Measurements from ENCODE around the gene NKG7.

NKG7 gene

GRCh38 chr19:51354742-51355148 is 17.7 kb downstream of the NKG7 start (continued):
- TF ChIP-seq TSHZ2 (CRISPR knock-in tag; IDR thresholded peaks at IDR 0.05) (no peak), CREB5 (CRISPR knock-in tag; IDR thresholded peaks at IDR 0.05; ENCODE audit: low read depth) (no peak), ZFP30 (CRISPR knock-in tag; IDR thresholded peaks at IDR 0.05) (no peak), ZNF565 (CRISPR knock-in tag; conservative IDR thresholded peaks at IDR 0.05; ENCODE audit: low read depth) (no peak)

GRCh38 chr19:51354103-51354741 is 18.2 kb downstream of the NKG7 start:
- TF ChIP-seq ZNF70 (CRISPR knock-in tag; IDR thresholded peaks at IDR 0.05) (no peak), GLIS3 (CRISPR knock-in tag; IDR thresholded peaks at IDR 0.05) (no peak), BACH2 (CRISPR knock-in tag; IDR thresholded peaks at IDR 0.05; ENCODE audit: borderline replicate concordance) (no peak)
- no peak for ATAC-seq

- ATAC-seq, result no peak
- no peak for TF ChIP-seq CSDC2 (CRISPR knock-in tag; IDR thresholded peaks at IDR 0.05)
- no peak for TF ChIP-seq POU6F1 (CRISPR knock-in tag; IDR thresholded peaks at IDR 0.05; ENCODE audit: borderline replicate concordance, low read depth)
- no peak for TF ChIP-seq CSRNP3 (CRISPR knock-in tag; IDR thresholded peaks at IDR 0.05)
- no peak for TF ChIP-seq ARNTL (CRISPR knock-in tag; IDR thresholded peaks at IDR 0.05; ENCODE audit: borderline replicate concordance, low read depth)
- TF ChIP-seq BACH2 (CRISPR knock-in tag; IDR thresholded peaks at IDR 0.05; ENCODE audit: borderline replicate concordance), result no peak
- no peak for TF ChIP-seq PATZ1 (CRISPR knock-in tag; IDR thresholded peaks at IDR 0.05; ENCODE audit: borderline replicate concordance)
- TF ChIP-seq ZFP3 (CRISPR knock-in tag; IDR thresholded peaks at IDR 0.05), result no peak
- no peak for TF ChIP-seq ZFP30 (CRISPR knock-in tag; IDR thresholded peaks at IDR 0.05)
- no peak for TF ChIP-seq ZNF565 (CRISPR knock-in tag; conservative IDR thresholded peaks at IDR 0.05; ENCODE audit: low read depth)
- no peak for TF ChIP-seq ISL1 (CRISPR knock-in tag; IDR thresholded peaks at IDR 0.05)
- no peak for TF ChIP-seq ZNF8 (CRISPR knock-in tag; IDR thresholded peaks at IDR 0.05)
Observed at GRCh38 chr19:51352783-51353360, 19.6 kb downstream of the NKG7 start.

- no peak for ATAC-seq
- TF ChIP-seq ZNF8 (CRISPR knock-in tag; IDR thresholded peaks at IDR 0.05) (no peak), ISL1 (CRISPR knock-in tag; IDR thresholded peaks at IDR 0.05) (no peak), PPARA (CRISPR knock-in tag; IDR thresholded peaks at IDR 0.05; ENCODE audit: borderline replicate concordance) (no peak), BACH2 (CRISPR knock-in tag; IDR thresholded peaks at IDR 0.05; ENCODE audit: borderline replicate concordance) (no peak), RARB (CRISPR knock-in tag; IDR thresholded peaks at IDR 0.05) (no peak), ZNF565 (CRISPR knock-in tag; conservative IDR thresholded peaks at IDR 0.05; ENCODE audit: low read depth) (no peak), TSHZ2 (CRISPR knock-in tag; IDR thresholded peaks at IDR 0.05) (no peak), TOX (CRISPR knock-in tag; IDR thresholded peaks at IDR 0.05; ENCODE audit: borderline replicate concordance) (no peak), PATZ1 (CRISPR knock-in tag; IDR thresholded peaks at IDR 0.05; ENCODE audit: borderline replicate concordance) (no peak), CSDC2 (CRISPR knock-in tag; IDR thresholded peaks at IDR 0.05) (no peak)
Observed at GRCh38 chr19:51351266-51351990, 21.0 kb downstream of the NKG7 start.
